HepG2 (cell line): ENCODE data around the gene TMEM9B. TPM values are rescaled to one million over a fixed set of nuclear protein-coding genes. Genes with fewer than 3 reads are reported as not detected.
A peak's percentile ranks its signal among the peaks of the same experiment; 100 is the strongest.

Experiments
- DR1 ChIP-seq: sonication (generic); formaldehyde crosslinking; IDR thresholded peaks from 2 replicates; pipeline ENCODE4 v1.8.0; 2021; ENCODE audit warnings: mild to moderate bottlenecking, missing genetic modification reagents, inconsistent platforms
- HOXA3 ChIP-seq: sonication (generic); formaldehyde crosslinking; IDR thresholded peaks from 2 replicates; pipeline ENCODE4 v1.5.0; 2020; ENCODE audit warnings: missing genetic modification reagents
- KDM5B ChIP-seq: sonication (generic); formaldehyde crosslinking; IDR thresholded peaks from 2 replicates; pipeline ENCODE4 v1.4.0; 2020; ENCODE audit warnings: missing genetic modification reagents, mild to moderate bottlenecking, borderline replicate concordance
- MEIS2 ChIP-seq: sonication (generic); formaldehyde crosslinking; IDR thresholded peaks from 2 replicates; pipeline ENCODE4 v1.9.0; 2021; ENCODE audit warnings: mild to moderate bottlenecking, missing genetic modification reagents
- SP2 ChIP-seq: sonication (generic); formaldehyde crosslinking; IDR thresholded peaks from 2 replicates; pipeline ENCODE4 v1.5.1; 2020; ENCODE audit warnings: mild to moderate bottlenecking, missing genetic modification reagents
- SRF ChIP-seq: IDR thresholded peaks from 2 replicates; pipeline ENCODE4 v1.6.1; 2011; ENCODE audit warnings: mild to moderate bottlenecking, low read depth, low read length, moderate library complexity
- YEATS4 ChIP-seq: sonication (generic); formaldehyde crosslinking; IDR thresholded peaks from 2 replicates; pipeline ENCODE4 v1.4.0; 2020; ENCODE audit warnings: missing genetic modification reagents, borderline replicate concordance
- ZNF225 ChIP-seq: sonication (generic); formaldehyde crosslinking; IDR thresholded peaks from 2 replicates; pipeline ENCODE4 v1.4.0; 2020; ENCODE audit warnings: mild to moderate bottlenecking, missing genetic modification reagents
- ZNF709 ChIP-seq: sonication (generic); formaldehyde crosslinking; IDR thresholded peaks from 2 replicates; pipeline ENCODE4 v1.5.0; 2020; ENCODE audit warnings: mild to moderate bottlenecking, missing genetic modification reagents
- ZNF772 ChIP-seq: sonication (generic); formaldehyde crosslinking; IDR thresholded peaks from 2 replicates; pipeline ENCODE4 v1.5.0; 2020; ENCODE audit warnings: mild to moderate bottlenecking, missing genetic modification reagents
- ZNF777 ChIP-seq: sonication (generic); formaldehyde crosslinking; IDR thresholded peaks from 2 replicates; pipeline ENCODE4 v1.4.0; 2020; ENCODE audit warnings: missing genetic modification reagents
- ZNF878 ChIP-seq: sonication (generic); formaldehyde crosslinking; IDR thresholded peaks from 2 replicates; pipeline ENCODE4 v1.8.1; 2023; ENCODE audit warnings: mild to moderate bottlenecking, missing genetic modification reagents, moderate library complexity
- polyA plus RNA-seq, 8 experiments: library from polyadenylated mRNA; depleted of rRNA in 3 of 8; stranded (reverse) in 7 of 8; unstranded in 1 of 8; fragments of >200 nt; fragmentation: Illumina TruSeq in 4 of 8; extraction: Trizol in 4 of 8; gene quantifications; 2 replicates each; pipeline versions ENCODE4 v1.2.1 to v1.2.3, GENCODE V29; 2011 to 2016; ENCODE audit warnings: low read depth in 4 of 8, missing spikeins in 1 of 8, mixed read lengths in 1 of 8; ENCODE audit not compliant: insufficient read depth in 1 of 8
- total RNA-seq, 5 experiments: library from RNA; depleted of rRNA; stranded (reverse); fragments of >200 nt; fragmentation: Illumina TruSeq; extraction: Trizol; gene quantifications; 2 replicates each; pipeline ENCODE4 v1.2.3, GENCODE V29; 2016; ENCODE audit warnings: low read depth in 1 of 5
- TF ChIP-seq, protein P1 (sequence below): sonication (generic); formaldehyde crosslinking; IDR thresholded peaks from 2 replicates; pipeline ENCODE4 v1.8.0; 2023; ENCODE audit warnings: mild to moderate bottlenecking, missing genetic modification reagents

TMEM9B gene
- total and polyA plus RNA-seq, 2 of the 13 experiments (the other 11 are each of a cell fraction or from before 2014, with no cell fraction given), result 12.4 to 20.8 TPM

DNA sequence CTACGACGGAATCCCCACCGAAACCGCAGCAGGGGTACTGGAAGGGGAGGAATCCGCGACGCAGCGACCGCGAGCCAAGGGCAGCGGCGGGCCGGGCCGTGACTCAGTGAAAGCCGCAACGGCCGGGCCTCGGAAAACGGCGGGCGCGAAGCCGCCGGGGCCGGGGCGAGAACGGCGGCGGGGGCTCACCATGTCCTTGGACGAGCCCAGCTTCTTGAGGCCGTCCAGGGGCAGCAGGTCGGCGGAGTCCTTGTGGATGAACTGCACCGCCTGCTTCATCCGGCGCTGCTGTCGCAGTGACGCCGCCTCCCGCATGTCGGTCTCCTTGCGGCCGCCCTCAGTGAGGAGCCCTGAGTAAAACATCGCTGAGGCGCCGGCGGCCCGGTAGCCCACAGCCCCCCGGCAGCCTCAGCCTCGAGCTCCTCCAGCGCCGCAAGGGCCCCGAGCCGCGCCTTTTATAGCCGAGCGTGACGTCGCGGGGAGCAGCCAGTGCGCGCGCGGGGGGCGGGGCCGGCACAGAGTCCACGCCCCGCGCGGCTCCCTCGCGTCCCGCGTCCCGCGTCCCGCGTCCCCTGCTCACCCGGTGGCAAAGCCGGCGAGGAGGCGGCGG is 39.4 kb upstream of the TMEM9B start, which contains the start of gene NRIP3 (continued):
- 0 out of 2 replicates have a peak, but pooled peaks have one; percentile 17 for TF ChIP-seq SP2
- TF ChIP-seq DR1, result 0 out of 2 replicates have a peak, but pooled peaks have one; percentile 18
- peak; percentile 43; the same call in 1 of the 2 replicates for TF ChIP-seq YEATS4 (CRISPR knock-in tag)
- TF ChIP-seq ZNF878 (CRISPR knock-in tag), result no peak
- peak; percentile 33; the same call in 1 of the 2 replicates for TF ChIP-seq ZNF772 (CRISPR knock-in tag)
- TF ChIP-seq HOXA3 (CRISPR knock-in tag), result peak; percentile 55; the same call in 1 of the 2 replicates
- TF ChIP-seq, protein P1, sequence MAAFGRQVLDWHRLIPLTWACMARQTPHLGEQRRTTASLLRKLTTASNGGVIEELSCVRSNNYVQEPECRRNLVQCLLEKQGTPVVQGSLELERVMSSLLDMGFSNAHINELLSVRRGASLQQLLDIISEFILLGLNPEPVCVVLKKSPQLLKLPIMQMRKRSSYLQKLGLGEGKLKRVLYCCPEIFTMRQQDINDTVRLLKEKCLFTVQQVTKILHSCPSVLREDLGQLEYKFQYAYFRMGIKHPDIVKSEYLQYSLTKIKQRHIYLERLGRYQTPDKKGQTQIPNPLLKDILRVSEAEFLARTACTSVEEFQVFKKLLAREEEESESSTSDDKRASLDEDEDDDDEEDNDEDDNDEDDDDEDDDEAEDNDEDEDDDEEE (CRISPR knock-in tag), result peak; percentile 27; the same call in 1 of the 2 replicates
- TF ChIP-seq ZNF709 (CRISPR knock-in tag), result peak; percentile 57; the same call in 1 of the 2 replicates
- TF ChIP-seq SRF, result peak; percentile 43; the same call in 1 of the 2 replicates
- peak; percentile 42; the same call in 1 of the 2 replicates for TF ChIP-seq MEIS2 (CRISPR knock-in tag)
- 0 out of 2 replicates have a peak, but pooled peaks have one; percentile 27 for TF ChIP-seq ZNF225 (CRISPR knock-in tag)
- TF ChIP-seq KDM5B (CRISPR knock-in tag), result peak; percentile 45
- TF ChIP-seq ZNF777, result peak; percentile 30; the same call in 1 of the 2 replicates
